IMR-90 (cell line): ENCODE data around the gene RNPEPL1. TPM values are rescaled to one million over a fixed set of nuclear protein-coding genes. Genes with fewer than 3 reads are reported as not detected.

ENCODE experiments used
- ATAC-seq: fragments of 200-7000 bp; cut with Tn5 transposase; 2 replicates; pipeline ENCODE4 v1.9.1; 2020; ENCODE audit warnings: low read depth, mild to moderate bottlenecking, moderate library complexity
- Bru-seq: library from RNA; stranded (reverse); fragments of 400-500 nt; gene quantifications from one replicate; lab custom pipeline; 2021; lab: Mats Ljungman, UMichigan
- BruChase-seq, 2 experiments: library from RNA; stranded (reverse); fragments of 400-500 nt; gene quantifications; one replicate each; lab custom pipeline; 2021; lab: Mats Ljungman, UMichigan
- BruUV-seq: library from RNA; stranded (reverse); fragments of 400-500 nt; replicated peaks from 2 replicates; lab custom pipeline; 2021; lab: Mats Ljungman, UMichigan
- CTCF ChIA-PET: fragments of 300-600 bp; formaldehyde crosslinking; extraction: SDS; loops from one replicate; lab custom pipeline; 2021; ENCODE audit warnings: antibody characterized with exemption; lab: Yijun Ruan, JAX
- POLR2A ChIA-PET: fragments of 300-600 bp; sonication (Branson Sonifier 250); formaldehyde crosslinking; loops from one replicate; lab custom pipeline; 2022; ENCODE audit warnings: antibody characterized with exemption; ENCODE audit not compliant: unreplicated experiment; lab: Charles Lee
- DNase-seq: peaks from one replicate; pipeline ENCODE4 v3.0.0; 2013
- H2AFZ ChIP-seq: replicated peaks from 2 replicates; pipeline ENCODE3; 2013; ENCODE audit warnings: low read length, mild to moderate bottlenecking; ENCODE audit not compliant: poor library complexity
- H2AK5ac ChIP-seq: 2 replicates; pipeline ENCODE4 v1.6.1; 2013; ENCODE audit warnings: low read depth, low read length, inconsistent platforms
- H2AK9ac ChIP-seq: replicated peaks from 2 replicates; pipeline ENCODE3; 2013; ENCODE audit warnings: mild to moderate bottlenecking, low read depth, low read length, moderate library complexity; ENCODE audit not compliant: poor library complexity
- H2BK120ac ChIP-seq: 2 replicates; pipeline ENCODE4 v1.6.1; 2013; ENCODE audit warnings: low read depth, low read length, inconsistent platforms
- H2BK15ac ChIP-seq: 3 replicates; pipeline ENCODE4 v1.6.1; 2013; ENCODE audit warnings: low read depth, low read length, inconsistent platforms
- H2BK20ac ChIP-seq: 2 replicates; pipeline ENCODE4 v1.6.1; 2013; ENCODE audit warnings: low read depth, mild to moderate bottlenecking, inconsistent platforms, low read length, moderate library complexity
- H2BK5ac ChIP-seq: 2 replicates; pipeline ENCODE4 v1.6.1; 2013; ENCODE audit warnings: mild to moderate bottlenecking, low read depth, low read length, inconsistent platforms; ENCODE audit not compliant: poor library complexity, severe bottlenecking
- H3K14ac ChIP-seq: replicated peaks from 2 replicates; pipeline ENCODE4 v1.6.1; 2013; ENCODE audit warnings: low read depth, low read length, inconsistent platforms
- H3K18ac ChIP-seq: 2 replicates; pipeline ENCODE4 v1.6.1; 2013; ENCODE audit warnings: low read depth, low read length, control low read depth
- H3K23ac ChIP-seq: 2 replicates; pipeline ENCODE4 v1.6.1; 2013; ENCODE audit warnings: low read depth, low read length, inconsistent platforms
- H3K27ac ChIP-seq: 2 replicates; pipeline ENCODE4 v1.5.1; 2013; ENCODE audit warnings: mild to moderate bottlenecking, control low read depth, low read length; ENCODE audit not compliant: insufficient read depth
- H3K27me3 ChIP-seq: 2 replicates; pipeline ENCODE4 v1.6.1; 2013; ENCODE audit warnings: low read length; ENCODE audit not compliant: control insufficient read depth, insufficient read depth
- H3K36me3 ChIP-seq: 2 replicates; pipeline ENCODE4 v1.6.1; 2013; ENCODE audit warnings: low read length, mixed read lengths; ENCODE audit not compliant: control insufficient read depth, insufficient read depth
- H3K4ac ChIP-seq: 2 replicates; pipeline ENCODE4 v1.6.1; 2013; ENCODE audit warnings: low read depth, low read length, inconsistent platforms
- H3K4me1 ChIP-seq: 2 replicates; pipeline ENCODE4 v1.6.1; 2013; ENCODE audit warnings: low read length, mixed read lengths; ENCODE audit not compliant: control insufficient read depth, insufficient read depth
- H3K4me2 ChIP-seq: 2 replicates; pipeline ENCODE4 v1.6.1; 2013; ENCODE audit warnings: low read depth, mild to moderate bottlenecking, control low read depth, low read length, moderate library complexity
- H3K4me3 ChIP-seq: 2 replicates; pipeline ENCODE4 v1.5.1; 2013; ENCODE audit warnings: low read depth, mild to moderate bottlenecking, control low read depth, low read length, moderate library complexity; ENCODE audit not compliant: insufficient read depth
- H3K56ac ChIP-seq: 2 replicates; pipeline ENCODE4 v1.6.1; 2013; ENCODE audit warnings: low read length, inconsistent platforms; ENCODE audit not compliant: insufficient read depth; ENCODE audit errors: extremely low read depth
- H3K79me1 ChIP-seq, 2 experiments: 2 replicates each; pipeline ENCODE4 v1.6.1; 2013; ENCODE audit warnings: low read length in 2 of 2, inconsistent platforms in 1 of 2, low read depth in 1 of 2
- H3K9ac ChIP-seq: 2 replicates; pipeline ENCODE4 v1.6.1; 2013; ENCODE audit warnings: low read depth, low read length, control low read depth
- H3K9me1 ChIP-seq: 2 replicates; pipeline ENCODE4 v1.6.1; 2013; ENCODE audit warnings: low read length, inconsistent platforms; ENCODE audit not compliant: insufficient read depth
- H3K9me3 ChIP-seq: 2 replicates; pipeline ENCODE4 v1.6.1; 2013; ENCODE audit warnings: low read length; ENCODE audit not compliant: control insufficient read depth, insufficient read depth
- H4K20me1 ChIP-seq: 2 replicates; pipeline ENCODE4 v1.6.1; 2013; ENCODE audit warnings: low read length, inconsistent platforms; ENCODE audit not compliant: insufficient read depth
- H4K5ac ChIP-seq: 2 replicates; pipeline ENCODE4 v1.6.1; 2013; ENCODE audit warnings: mild to moderate bottlenecking, low read depth, low read length, control low read depth
- H4K8ac ChIP-seq, 2 experiments: 2 replicates each; pipeline ENCODE4 v1.6.1; 2013; ENCODE audit warnings: low read depth in 2 of 2, low read length in 2 of 2, control low read depth in 1 of 2, inconsistent platforms in 1 of 2
- H4K91ac ChIP-seq: 2 replicates; pipeline ENCODE4 v1.6.1; 2013; ENCODE audit warnings: low read depth, low read length, inconsistent platforms; ENCODE audit not compliant: insufficient read depth
- MAFK ChIP-seq: IDR thresholded peaks from 2 replicates; pipeline ENCODE4 v1.6.1; 2012; ENCODE audit warnings: low read depth, low read length, improper control_type of control experiment
- MAZ ChIP-seq: IDR thresholded peaks from 2 replicates; pipeline ENCODE4 v1.6.1; 2012; ENCODE audit warnings: low read depth, mild to moderate bottlenecking, low read length, improper control_type of control experiment, moderate library complexity, borderline replicate concordance
- MXI1 ChIP-seq: IDR thresholded peaks from 2 replicates; pipeline ENCODE4 v1.6.1; 2012; ENCODE audit warnings: low read depth, mild to moderate bottlenecking, low read length, moderate library complexity, borderline replicate concordance
- RFX5 ChIP-seq: IDR thresholded peaks from 2 replicates; pipeline ENCODE4 v1.8.0; 2012; ENCODE audit warnings: low read depth, mild to moderate bottlenecking, low read length, moderate library complexity
- WGBS, 2 experiments: methylation state at CpG; one replicate each; pipeline versions ENCODE4 v1.1.5 to v1.1.7; 2013; ENCODE audit warnings: missing lambda C conversion rate in 2 of 2; ENCODE audit not compliant: insufficient read length in 1 of 2; ENCODE audit errors: extremely low coverage in 2 of 2; 5-methylcytosine and 5-hydroxymethylcytosine counted together
- dilution Hi-C: fragments of 300-500 bp; cut with HindIII; formaldehyde crosslinking; loops from one replicate; pipeline ENCODE4 v1.14.3; 2018; ENCODE audit warnings: low sequenced_read_pairs; ENCODE audit not compliant: unreplicated experiment
- in situ Hi-C: fragments of 300-500 bp; cut with MboI; formaldehyde crosslinking; loops from 3 replicates; pipeline ENCODE4 v1.14.3; 2019; ENCODE audit warnings: low sequenced_read_pairs, inconsistent platforms, mixed read lengths
- intact Hi-C: fragments of 100-400 bp; cut with micrococcal nuclease; formaldehyde crosslinking; loops from 2 replicates; pipeline ENCODE4 v1.10.0; 2022
- long read RNA-seq: library from polyadenylated mRNA; unstranded; transcript quantifications from one replicate; pipeline ENCODE4 v2.0.0, GENCODE V29; 2021; ENCODE audit not compliant: unreplicated experiment
- polyA plus RNA-seq, 3 experiments: library from polyadenylated mRNA; depleted of rRNA; stranded (reverse); fragments of >200 nt; gene quantifications; 2 replicates each; pipeline ENCODE4 v1.2.3, GENCODE V29; 2012; ENCODE audit warnings: low replicate concordance in 1 of 3
- total RNA-seq: library from RNA; depleted of rRNA; stranded (reverse); fragments of >200 nt; gene quantifications from 2 replicates; pipeline ENCODE4 v1.2.3, GENCODE V29; 2012; rRNA removed
- TF ChIP-seq, protein P1 (sequence below): conservative IDR thresholded peaks from 2 replicates; pipeline ENCODE4 v1.5.1; 2012; ENCODE audit warnings: mild to moderate bottlenecking, low read depth, low read length, improper control_type of control experiment

RNPEPL1 gene, protein sequence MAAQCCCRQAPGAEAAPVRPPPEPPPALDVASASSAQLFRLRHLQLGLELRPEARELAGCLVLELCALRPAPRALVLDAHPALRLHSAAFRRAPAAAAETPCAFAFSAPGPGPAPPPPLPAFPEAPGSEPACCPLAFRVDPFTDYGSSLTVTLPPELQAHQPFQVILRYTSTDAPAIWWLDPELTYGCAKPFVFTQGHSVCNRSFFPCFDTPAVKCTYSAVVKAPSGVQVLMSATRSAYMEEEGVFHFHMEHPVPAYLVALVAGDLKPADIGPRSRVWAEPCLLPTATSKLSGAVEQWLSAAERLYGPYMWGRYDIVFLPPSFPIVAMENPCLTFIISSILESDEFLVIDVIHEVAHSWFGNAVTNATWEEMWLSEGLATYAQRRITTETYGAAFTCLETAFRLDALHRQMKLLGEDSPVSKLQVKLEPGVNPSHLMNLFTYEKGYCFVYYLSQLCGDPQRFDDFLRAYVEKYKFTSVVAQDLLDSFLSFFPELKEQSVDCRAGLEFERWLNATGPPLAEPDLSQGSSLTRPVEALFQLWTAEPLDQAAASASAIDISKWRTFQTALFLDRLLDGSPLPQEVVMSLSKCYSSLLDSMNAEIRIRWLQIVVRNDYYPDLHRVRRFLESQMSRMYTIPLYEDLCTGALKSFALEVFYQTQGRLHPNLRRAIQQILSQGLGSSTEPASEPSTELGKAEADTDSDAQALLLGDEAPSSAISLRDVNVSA
- 3.8 and 3.9 TPM in 2 replicates for total RNA-seq
- polyA plus RNA-seq (2012; rRNA removed), result 15.9 and 18.7 TPM in 2 replicates
- 10.5 and 25.6 TPM in 2 replicates for polyA plus RNA-seq (2012; cell fraction: cytosol; rRNA removed)
- polyA plus RNA-seq (2012; cell fraction: nucleus; rRNA removed; ENCODE audit: low replicate concordance), result 31.4 and 92.4 TPM in 2 replicates
- Bru-seq, nascent RNA, result percentile 40 among the genes with signal in this experiment
- BruChase-seq, experiment 1, labeled RNA remaining after a 6-hour chase, result percentile 49 among the genes with signal in this experiment
- percentile 39 among the genes with signal in this experiment for BruChase-seq, experiment 2, labeled RNA remaining after a 2-hour chase
- long read RNA-seq, full-length matches to known transcripts, result 25 of 53 reads
- long read RNA-seq, partial matches to known transcripts, result 21 of 53 reads
- long read RNA-seq, other reads (novel, unspliced or antisense), result 7 of 53 reads

DNA sequence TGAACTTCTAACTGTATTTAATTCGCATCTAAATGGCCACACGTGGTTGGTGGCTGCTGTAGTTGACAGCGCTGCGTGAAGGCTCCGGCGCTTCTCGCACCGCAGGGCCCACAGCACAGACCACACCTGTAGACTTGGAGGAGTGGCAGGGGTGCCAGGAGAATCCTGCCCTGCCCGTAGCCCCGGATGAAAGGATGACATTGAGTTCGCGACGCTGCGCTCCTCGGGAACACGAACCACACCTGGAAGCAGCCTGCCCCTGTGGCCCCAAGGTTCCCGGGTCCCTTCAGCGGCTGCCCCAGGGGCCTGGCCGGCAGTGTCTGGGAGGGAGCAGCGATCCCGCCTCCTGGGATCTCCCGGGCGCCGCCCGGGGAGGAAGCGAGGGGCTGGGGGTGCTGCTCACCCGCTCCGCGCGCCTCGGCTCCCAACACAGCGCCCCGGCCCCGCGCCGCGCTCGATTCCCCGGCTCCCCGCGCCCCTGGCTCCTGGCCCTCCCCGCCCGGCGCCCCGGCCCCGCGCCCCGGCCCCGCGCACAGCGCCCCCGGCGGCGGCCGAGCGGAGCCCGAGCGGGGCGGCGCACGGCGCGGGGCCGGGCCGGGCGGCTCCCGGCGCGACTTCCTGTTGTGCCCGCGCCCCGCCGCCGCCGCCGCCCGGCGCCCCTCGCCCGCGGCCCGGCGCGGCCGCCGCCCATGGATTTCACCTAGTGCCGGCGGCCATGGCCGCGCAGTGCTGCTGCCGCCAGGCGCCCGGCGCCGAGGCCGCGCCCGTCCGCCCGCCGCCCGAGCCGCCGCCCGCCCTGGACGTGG lies at the start of gene RNPEPL1:
Gene RNPEPL1 (plus strand): TSS at position 613 of the 806 bp plus-strand sequence. CDS start 103 bp downstream, at position 716.
- POLR2A ChIA-PET, result no interaction called here
- ATAC-seq (peak; percentile 71), DNase-seq (no peak)
- peak within 1 kb of the TSS; percentile 58 for H3K4me3 ChIP-seq
- H2AK9ac ChIP-seq, result peak within 1 kb of the TSS; percentile 97
- H3K9me3 ChIP-seq, result no peaks in the 10 kb centered on the region
- H3K23ac ChIP-seq, result peak within 1 kb of the TSS; percentile 92
- intact Hi-C loops (loop anchor here (2.0 to 10.0 kb wide), 3 partner anchors 265 to 427 kb away; partner anchors contain the start of gene SNED1), in situ Hi-C loops (no loop called here), dilution Hi-C loops (no loop called here)
- peaks cover 35% of the 10 kb centered on the region for H3K9me1 ChIP-seq
- no TSS peak for BruUV-seq
- CTCF ChIA-PET, result no interaction called here
- peaks cover 36% of the 10 kb centered on the region for H3K4me1 ChIP-seq
- peak within 1 kb of the TSS; percentile 79 for H3K14ac ChIP-seq
- peak within 1 kb of the TSS; percentile 47; the same call in 1 of the 2 replicates for H4K91ac ChIP-seq
- no peaks in the 10 kb centered on the region for H3K36me3 ChIP-seq
- H2BK5ac ChIP-seq, result peak within 1 kb of the TSS; percentile 48
- peak within 1 kb of the TSS; percentile 45; the same call in 1 of the 2 replicates for H4K5ac ChIP-seq
- H3K9ac ChIP-seq, result peak within 1 kb of the TSS; percentile 77
- no peak within 1 kb of the TSS for H2BK20ac ChIP-seq
- H3K27ac ChIP-seq, result peak within 1 kb of the TSS; percentile 46; the same call in 1 of the 2 replicates
- no peak within 1 kb of the TSS for H3K18ac ChIP-seq
- H3K27me3 ChIP-seq, result no peaks in the 10 kb centered on the region
- peak within 1 kb of the TSS; percentile 94 for H2AK5ac ChIP-seq
- H3K56ac ChIP-seq, result peak within 1 kb of the TSS; percentile 21; the same call in 1 of the 2 replicates
- TF ChIP-seq RFX5 (no peak), MXI1 (no peak), MAFK (no peak), MAZ (peak; percentile 31; the same call in 1 of the 2 replicates)
- TF ChIP-seq, protein P1, sequence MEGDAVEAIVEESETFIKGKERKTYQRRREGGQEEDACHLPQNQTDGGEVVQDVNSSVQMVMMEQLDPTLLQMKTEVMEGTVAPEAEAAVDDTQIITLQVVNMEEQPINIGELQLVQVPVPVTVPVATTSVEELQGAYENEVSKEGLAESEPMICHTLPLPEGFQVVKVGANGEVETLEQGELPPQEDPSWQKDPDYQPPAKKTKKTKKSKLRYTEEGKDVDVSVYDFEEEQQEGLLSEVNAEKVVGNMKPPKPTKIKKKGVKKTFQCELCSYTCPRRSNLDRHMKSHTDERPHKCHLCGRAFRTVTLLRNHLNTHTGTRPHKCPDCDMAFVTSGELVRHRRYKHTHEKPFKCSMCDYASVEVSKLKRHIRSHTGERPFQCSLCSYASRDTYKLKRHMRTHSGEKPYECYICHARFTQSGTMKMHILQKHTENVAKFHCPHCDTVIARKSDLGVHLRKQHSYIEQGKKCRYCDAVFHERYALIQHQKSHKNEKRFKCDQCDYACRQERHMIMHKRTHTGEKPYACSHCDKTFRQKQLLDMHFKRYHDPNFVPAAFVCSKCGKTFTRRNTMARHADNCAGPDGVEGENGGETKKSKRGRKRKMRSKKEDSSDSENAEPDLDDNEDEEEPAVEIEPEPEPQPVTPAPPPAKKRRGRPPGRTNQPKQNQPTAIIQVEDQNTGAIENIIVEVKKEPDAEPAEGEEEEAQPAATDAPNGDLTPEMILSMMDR, result 0 out of 2 replicates have a peak, but pooled peaks have one; percentile 8
- no peak within 1 kb of the TSS; the same call in 2 of the 3 replicates for H2BK15ac ChIP-seq
- peak within 1 kb of the TSS; percentile 10 to 68; a peak in 2 of 4 replicates for H4K8ac ChIP-seq
- WGBS, 2 experiments, result 0% methylated on average over 14 of the region's 106 CpGs; no CpG with 5 or more reads in 1 of the 2 experiments
- H3K4ac ChIP-seq, result peak within 1 kb of the TSS; percentile 72
- peak within 1 kb of the TSS; percentile 99 for H3K4me2 ChIP-seq
- H2BK120ac ChIP-seq, result peak within 1 kb of the TSS; percentile 38; the same call in 1 of the 2 replicates
- peaks cover 13% of the 10 kb centered on the region for H4K20me1 ChIP-seq
- H2AFZ ChIP-seq, result peak within 1 kb of the TSS; percentile 94
- peaks cover 10 to 71% of the 10 kb centered on the region in 2 experiments; a peak in 3 of 4 replicates for H3K79me1 ChIP-seq
